IMR-90 (cell line): ENCODE data around the gene FMOD. TPM values are rescaled to one million over a fixed set of nuclear protein-coding genes. Genes with fewer than 3 reads are reported as not detected.

Experiments
- ATAC-seq: fragments of 200-7000 bp; cut with Tn5 transposase; 2 replicates; pipeline ENCODE4 v1.9.1; 2020; ENCODE audit warnings: low read depth, mild to moderate bottlenecking, moderate library complexity
- BruUV-seq: library from RNA; stranded (reverse); fragments of 400-500 nt; replicated peaks from 2 replicates; lab custom pipeline; 2021; lab: Mats Ljungman, UMichigan
- CTCF ChIA-PET: fragments of 300-600 bp; formaldehyde crosslinking; extraction: SDS; loops from one replicate; lab custom pipeline; 2021; ENCODE audit warnings: antibody characterized with exemption; lab: Yijun Ruan, JAX
- POLR2A ChIA-PET: fragments of 300-600 bp; sonication (Branson Sonifier 250); formaldehyde crosslinking; loops from one replicate; lab custom pipeline; 2022; ENCODE audit warnings: antibody characterized with exemption; ENCODE audit not compliant: unreplicated experiment; lab: Charles Lee
- DNase-seq: peaks from one replicate; pipeline ENCODE4 v3.0.0; 2013
- H2AFZ ChIP-seq: replicated peaks from 2 replicates; pipeline ENCODE3; 2013; ENCODE audit warnings: low read length, mild to moderate bottlenecking; ENCODE audit not compliant: poor library complexity
- H2AK5ac ChIP-seq: 2 replicates; pipeline ENCODE4 v1.6.1; 2013; ENCODE audit warnings: low read depth, low read length, inconsistent platforms
- H2AK9ac ChIP-seq: replicated peaks from 2 replicates; pipeline ENCODE3; 2013; ENCODE audit warnings: mild to moderate bottlenecking, low read depth, low read length, moderate library complexity; ENCODE audit not compliant: poor library complexity
- H2BK120ac ChIP-seq: 2 replicates; pipeline ENCODE4 v1.6.1; 2013; ENCODE audit warnings: low read depth, low read length, inconsistent platforms
- H2BK15ac ChIP-seq: 3 replicates; pipeline ENCODE4 v1.6.1; 2013; ENCODE audit warnings: low read depth, low read length, inconsistent platforms
- H2BK20ac ChIP-seq: 2 replicates; pipeline ENCODE4 v1.6.1; 2013; ENCODE audit warnings: low read depth, mild to moderate bottlenecking, inconsistent platforms, low read length, moderate library complexity
- H2BK5ac ChIP-seq: 2 replicates; pipeline ENCODE4 v1.6.1; 2013; ENCODE audit warnings: mild to moderate bottlenecking, low read depth, low read length, inconsistent platforms; ENCODE audit not compliant: poor library complexity, severe bottlenecking
- H3K14ac ChIP-seq: replicated peaks from 2 replicates; pipeline ENCODE4 v1.6.1; 2013; ENCODE audit warnings: low read depth, low read length, inconsistent platforms
- H3K18ac ChIP-seq: 2 replicates; pipeline ENCODE4 v1.6.1; 2013; ENCODE audit warnings: low read depth, low read length, control low read depth
- H3K23ac ChIP-seq: 2 replicates; pipeline ENCODE4 v1.6.1; 2013; ENCODE audit warnings: low read depth, low read length, inconsistent platforms
- H3K27ac ChIP-seq: 2 replicates; pipeline ENCODE4 v1.5.1; 2013; ENCODE audit warnings: mild to moderate bottlenecking, control low read depth, low read length; ENCODE audit not compliant: insufficient read depth
- H3K27me3 ChIP-seq: 2 replicates; pipeline ENCODE4 v1.6.1; 2013; ENCODE audit warnings: low read length; ENCODE audit not compliant: control insufficient read depth, insufficient read depth
- H3K36me3 ChIP-seq: 2 replicates; pipeline ENCODE4 v1.6.1; 2013; ENCODE audit warnings: low read length, mixed read lengths; ENCODE audit not compliant: control insufficient read depth, insufficient read depth
- H3K4ac ChIP-seq: 2 replicates; pipeline ENCODE4 v1.6.1; 2013; ENCODE audit warnings: low read depth, low read length, inconsistent platforms
- H3K4me1 ChIP-seq: 2 replicates; pipeline ENCODE4 v1.6.1; 2013; ENCODE audit warnings: low read length, mixed read lengths; ENCODE audit not compliant: control insufficient read depth, insufficient read depth
- H3K4me2 ChIP-seq: 2 replicates; pipeline ENCODE4 v1.6.1; 2013; ENCODE audit warnings: low read depth, mild to moderate bottlenecking, control low read depth, low read length, moderate library complexity
- H3K4me3 ChIP-seq: 2 replicates; pipeline ENCODE4 v1.5.1; 2013; ENCODE audit warnings: low read depth, mild to moderate bottlenecking, control low read depth, low read length, moderate library complexity; ENCODE audit not compliant: insufficient read depth
- H3K56ac ChIP-seq: 2 replicates; pipeline ENCODE4 v1.6.1; 2013; ENCODE audit warnings: low read length, inconsistent platforms; ENCODE audit not compliant: insufficient read depth; ENCODE audit errors: extremely low read depth
- H3K79me1 ChIP-seq, 2 experiments: 2 replicates each; pipeline ENCODE4 v1.6.1; 2013; ENCODE audit warnings: low read length in 2 of 2, inconsistent platforms in 1 of 2, low read depth in 1 of 2
- H3K9ac ChIP-seq: 2 replicates; pipeline ENCODE4 v1.6.1; 2013; ENCODE audit warnings: low read depth, low read length, control low read depth
- H3K9me1 ChIP-seq: 2 replicates; pipeline ENCODE4 v1.6.1; 2013; ENCODE audit warnings: low read length, inconsistent platforms; ENCODE audit not compliant: insufficient read depth
- H3K9me3 ChIP-seq: 2 replicates; pipeline ENCODE4 v1.6.1; 2013; ENCODE audit warnings: low read length; ENCODE audit not compliant: control insufficient read depth, insufficient read depth
- H4K20me1 ChIP-seq: 2 replicates; pipeline ENCODE4 v1.6.1; 2013; ENCODE audit warnings: low read length, inconsistent platforms; ENCODE audit not compliant: insufficient read depth
- H4K5ac ChIP-seq: 2 replicates; pipeline ENCODE4 v1.6.1; 2013; ENCODE audit warnings: mild to moderate bottlenecking, low read depth, low read length, control low read depth
- H4K8ac ChIP-seq, 2 experiments: 2 replicates each; pipeline ENCODE4 v1.6.1; 2013; ENCODE audit warnings: low read depth in 2 of 2, low read length in 2 of 2, control low read depth in 1 of 2, inconsistent platforms in 1 of 2
- H4K91ac ChIP-seq: 2 replicates; pipeline ENCODE4 v1.6.1; 2013; ENCODE audit warnings: low read depth, low read length, inconsistent platforms; ENCODE audit not compliant: insufficient read depth
- CEBPB ChIP-seq: IDR thresholded peaks from 2 replicates; pipeline ENCODE4 v1.6.1; 2012; ENCODE audit warnings: low read depth, low read length, improper control_type of control experiment
- SMC3 ChIP-seq: fragments of 150-350 bp; IDR thresholded peaks from 2 replicates; pipeline ENCODE4 v1.6.1; 2016; ENCODE audit warnings: low read depth, mild to moderate bottlenecking, antibody characterized with exemption, low read length, moderate library complexity
- WGBS, 2 experiments: methylation state at CpG; one replicate each; pipeline versions ENCODE4 v1.1.5 to v1.1.7; 2013; ENCODE audit warnings: missing lambda C conversion rate in 2 of 2; ENCODE audit not compliant: insufficient read length in 1 of 2; ENCODE audit errors: extremely low coverage in 2 of 2; 5-methylcytosine and 5-hydroxymethylcytosine counted together
- dilution Hi-C: fragments of 300-500 bp; cut with HindIII; formaldehyde crosslinking; loops from one replicate; pipeline ENCODE4 v1.14.3; 2018; ENCODE audit warnings: low sequenced_read_pairs; ENCODE audit not compliant: unreplicated experiment
- in situ Hi-C: fragments of 300-500 bp; cut with MboI; formaldehyde crosslinking; loops from 3 replicates; pipeline ENCODE4 v1.14.3; 2019; ENCODE audit warnings: low sequenced_read_pairs, inconsistent platforms, mixed read lengths
- intact Hi-C: fragments of 100-400 bp; cut with micrococcal nuclease; formaldehyde crosslinking; loops from 2 replicates; pipeline ENCODE4 v1.10.0; 2022
- polyA plus RNA-seq, 3 experiments: library from polyadenylated mRNA; depleted of rRNA; stranded (reverse); fragments of >200 nt; gene quantifications; 2 replicates each; pipeline ENCODE4 v1.2.3, GENCODE V29; 2012; ENCODE audit warnings: low replicate concordance in 1 of 3
- total RNA-seq: library from RNA; depleted of rRNA; stranded (reverse); fragments of >200 nt; gene quantifications from 2 replicates; pipeline ENCODE4 v1.2.3, GENCODE V29; 2012

The FMOD gene
- total and polyA plus RNA-seq, 2 of the 4 experiments (the other 2 are of a cell fraction): 0.18 to 2.7 TPM

- Histone ChIP-seq H3K4me1 (peaks cover 7% of the 10 kb centered on the region), H4K5ac (peak overlapping the region; percentile 100; the same call in 1 of the 2 replicates), H3K79me1 (peaks cover 18 to 34% of the 10 kb centered on the region in 2 experiments; a peak in 2 of 4 replicates), H2AK5ac (peak overlapping the region; percentile 54), H3K27ac (no peak overlapping the region), H3K9ac (no peak overlapping the region), H3K18ac (peak overlapping the region; percentile 96; the same call in 1 of the 2 replicates), H2BK20ac (0 out of 2 replicates have a peak overlapping the region, but pooled peaks have one; percentile 36), H3K4ac (peak overlapping the region; percentile 44; the same call in 1 of the 2 replicates), H4K91ac (peak overlapping the region; percentile 78; the same call in 1 of the 2 replicates), H2BK120ac (0 out of 2 replicates have a peak overlapping the region, but pooled peaks have one; percentile 38), H2AK9ac (peak overlapping the region; percentile 74), H3K9me1 (no peaks in the 10 kb centered on the region), H3K23ac (peak overlapping the region; percentile 21; the same call in 1 of the 2 replicates), H3K4me2 (peak overlapping the region; percentile 84; the same call in 1 of the 2 replicates), H3K36me3 (peaks cover 14% of the 10 kb centered on the region; the same call in 1 of the 2 replicates), H3K14ac (peak overlapping the region; percentile 61; the same call in 1 of the 2 replicates), H3K27me3 (peaks cover 18% of the 10 kb centered on the region), H3K9me3 (no peaks in the 10 kb centered on the region), H2AFZ (peak overlapping the region; percentile 87), H2BK15ac (0 out of 3 replicates have a peak overlapping the region, but pooled peaks have one; percentile 58), H3K56ac (no peak overlapping the region), H4K20me1 (peaks cover 26% of the 10 kb centered on the region; the same call in 1 of the 2 replicates), H4K8ac (peak overlapping the region; percentile 79 to 93), H3K4me3 (no peak overlapping the region), H2BK5ac (no peak overlapping the region)
- CTCF ChIA-PET: interaction anchor here (0.6 to 1.0 kb wide), 3 partner anchors 36 to 49 kb away, joined by 3 to 8 read pairs (median 4); no protein-coding TSS in a partner anchor
- POLR2A ChIA-PET: interaction anchor here (0.7 kb wide), 1 partner anchor 15 kb away, joined by 9 read pairs; no protein-coding TSS in a partner anchor
- WGBS, 2 experiments: 60% methylated on average over 1 of the region's 9 CpGs; no CpG with 5 or more reads in 1 of the 2 experiments
- intact Hi-C loops: no loop called here
- BruUV-seq: no TSS peak
- in situ Hi-C loops: no loop called here
- no peak for DNase-seq
- no peak for ATAC-seq
- TF ChIP-seq SMC3 (no peak), CEBPB (0 out of 2 replicates have a peak, but pooled peaks have one; percentile 4)
- dilution Hi-C loops: no loop called here
These were observed 46.5 kb downstream of the FMOD start for GRCh38 chr1:203304391-203304918.
